Transverse colon (tissue), 3 donors: ENCODE measurements around the gene BGN.

Experiments used
- POLR2A ChIP-seq: fragments of 450-650 bp; IDR thresholded peaks from one replicate; pipeline ENCODE4 v1.6.1; 2016; ENCODE audit warnings: antibody characterized with exemption, mild to moderate bottlenecking, moderate library complexity
- TF ChIP-seq, protein P1 (sequence below), 5 experiments: fragments of 200-600 bp in 3 of 5; fragments of 450-650 bp in 2 of 5; sonication (generic) in 3 of 5; IDR thresholded peaks; 1 replicate in 2 of 5; 2 replicates in 3 of 5; pipeline ENCODE4 v1.5.1; 2016 to 2017; ENCODE audit warnings: antibody characterized with exemption in 5 of 5, inconsistent platforms in 3 of 5, mild to moderate bottlenecking in 2 of 5, moderate library complexity in 1 of 5

GRCh38 chrX:153499876-153500275, 5.1 kb downstream of the BGN start:
- TF ChIP-seq, protein P1, sequence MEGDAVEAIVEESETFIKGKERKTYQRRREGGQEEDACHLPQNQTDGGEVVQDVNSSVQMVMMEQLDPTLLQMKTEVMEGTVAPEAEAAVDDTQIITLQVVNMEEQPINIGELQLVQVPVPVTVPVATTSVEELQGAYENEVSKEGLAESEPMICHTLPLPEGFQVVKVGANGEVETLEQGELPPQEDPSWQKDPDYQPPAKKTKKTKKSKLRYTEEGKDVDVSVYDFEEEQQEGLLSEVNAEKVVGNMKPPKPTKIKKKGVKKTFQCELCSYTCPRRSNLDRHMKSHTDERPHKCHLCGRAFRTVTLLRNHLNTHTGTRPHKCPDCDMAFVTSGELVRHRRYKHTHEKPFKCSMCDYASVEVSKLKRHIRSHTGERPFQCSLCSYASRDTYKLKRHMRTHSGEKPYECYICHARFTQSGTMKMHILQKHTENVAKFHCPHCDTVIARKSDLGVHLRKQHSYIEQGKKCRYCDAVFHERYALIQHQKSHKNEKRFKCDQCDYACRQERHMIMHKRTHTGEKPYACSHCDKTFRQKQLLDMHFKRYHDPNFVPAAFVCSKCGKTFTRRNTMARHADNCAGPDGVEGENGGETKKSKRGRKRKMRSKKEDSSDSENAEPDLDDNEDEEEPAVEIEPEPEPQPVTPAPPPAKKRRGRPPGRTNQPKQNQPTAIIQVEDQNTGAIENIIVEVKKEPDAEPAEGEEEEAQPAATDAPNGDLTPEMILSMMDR (IDR thresholded peaks at IDR 0.05): no peak
- TF ChIP-seq POLR2A: no peak
